GM19468 (cell line): Measurements from ENCODE around the gene NPTXR.
"Not testable (repeated sequence)": the region's sequence is repeated elsewhere in the genome, so short reads cannot be mapped to it uniquely, and the experiment has no call there.

ENCODE experiments used
- ATAC-seq: cut with Tn5 transposase; IDR thresholded peaks from one replicate; pipeline ENCODE4 v1.9.1; 2021; ENCODE audit warnings: mild to moderate bottlenecking, moderate library complexity, moderate number of reproducible peaks; ENCODE audit not compliant: unreplicated experiment; ENCODE audit errors: extremely low read depth

NPTXR gene

GRCh38 chr22:38854476-38854875, 10.6 kb upstream of the NPTXR start:
- ATAC-seq: not testable (repeated sequence)

GRCh38 chr22:38853883-38854282, 10.1 kb upstream of the NPTXR start:
- not testable (repeated sequence) for ATAC-seq

- ATAC-seq: no peak
These were observed 9.4 kb upstream of the NPTXR start for GRCh38 chr22:38853196-38853651.

GRCh38 chr22:38852522-38852921, 8.7 kb upstream of the NPTXR start:
- no peak for ATAC-seq

GRCh38 chr22:38850941-38851849, 7.4 kb upstream of the NPTXR start:
- ATAC-seq: no peak

- ATAC-seq: no peak
These were observed 6.6 kb upstream of the NPTXR start for GRCh38 chr22:38850399-38850798.

GRCh38 chr22:38849811-38850210, 6.0 kb upstream of the NPTXR start:
- no peak for ATAC-seq

- ATAC-seq: no peak
These were observed 2.6 kb upstream of the NPTXR start for GRCh38 chr22:38846412-38846811.

GRCh38 chr22:38845004-38845740, 1.3 kb upstream of the NPTXR start:
- no peak for ATAC-seq

GRCh38 chr22:38844315-38845003, 631 bp upstream of the NPTXR start:
- no peak for ATAC-seq

GRCh38 chr22:38843201-38843656, 599 bp downstream of the NPTXR start:
- ATAC-seq: no peak

- no peak for ATAC-seq
These were observed 1.2 kb downstream of the NPTXR start for GRCh38 chr22:38842512-38843200.

- ATAC-seq: no peak
These were observed 2.2 kb downstream of the NPTXR start for GRCh38 chr22:38841635-38842034.

GRCh38 chr22:38841211-38841610, 2.6 kb downstream of the NPTXR start:
- ATAC-seq: no peak

- no peak for ATAC-seq
These were observed 3.7 kb downstream of the NPTXR start for GRCh38 chr22:38840129-38840528.

GRCh38 chr22:38839686-38840085, 4.1 kb downstream of the NPTXR start:
- ATAC-seq: no peak

GRCh38 chr22:38837414-38837928, 6.4 kb downstream of the NPTXR start:
- ATAC-seq: no peak

GRCh38 chr22:38835888-38836301, 7.9 kb downstream of the NPTXR start:
- ATAC-seq: no peak

- no peak for ATAC-seq
These were observed 8.8 kb downstream of the NPTXR start for GRCh38 chr22:38834991-38835390.
